GM18505 (cell line): ENCODE measurements around the gene IFIH1.

Source experiments
- ATAC-seq: cut with Tn5 transposase; IDR thresholded peaks from one replicate; pipeline ENCODE4 v1.9.1; 2021; ENCODE audit not compliant: unreplicated experiment
- POLR2A ChIP-seq: IDR thresholded peaks from 4 replicates; pipeline ENCODE4 v1.6.1; 2011; ENCODE audit warnings: borderline replicate concordance; ENCODE audit not compliant: insufficient read depth, insufficient read length; ENCODE audit errors: extremely low read depth

Gene IFIH1

GRCh38 chr2:162297925-162298552 lies 20.4 kb downstream of the IFIH1 start:
- no peak for TF ChIP-seq POLR2A
- ATAC-seq = peak; percentile 52

- no peak for TF ChIP-seq POLR2A
- ATAC-seq = no peak
Observed at GRCh38 chr2:162295009-162295408, 23.5 kb downstream of the IFIH1 start.

- ATAC-seq = no peak
- no peak for TF ChIP-seq POLR2A
Observed at GRCh38 chr2:162293122-162293786, 25.2 kb downstream of the IFIH1 start.

GRCh38 chr2:162291748-162292147 lies 26.7 kb downstream of the IFIH1 start:
- ATAC-seq = no peak
- no peak for TF ChIP-seq POLR2A

- no peak for ATAC-seq
- no peak for TF ChIP-seq POLR2A
Observed at GRCh38 chr2:162282765-162283425, 35.6 kb downstream of the IFIH1 start.

- no peak for ATAC-seq
- no peak for TF ChIP-seq POLR2A
Observed at GRCh38 chr2:162280654-162281053, 37.8 kb downstream of the IFIH1 start.

- ATAC-seq = no peak
- TF ChIP-seq POLR2A = no peak
Observed at GRCh38 chr2:162277381-162277780, 41.1 kb downstream of the IFIH1 start.

GRCh38 chr2:162267996-162268395 lies 50.5 kb downstream of the IFIH1 start:
- ATAC-seq = no peak
- TF ChIP-seq POLR2A = no peak

GRCh38 chr2:162267496-162267895 lies 51.0 kb downstream of the IFIH1 start:
- TF ChIP-seq POLR2A = no peak
- no peak for ATAC-seq

GRCh38 chr2:162266460-162266760 lies 52.1 kb downstream of the IFIH1 start:
- no peak for TF ChIP-seq POLR2A
- no peak for ATAC-seq

DNA sequence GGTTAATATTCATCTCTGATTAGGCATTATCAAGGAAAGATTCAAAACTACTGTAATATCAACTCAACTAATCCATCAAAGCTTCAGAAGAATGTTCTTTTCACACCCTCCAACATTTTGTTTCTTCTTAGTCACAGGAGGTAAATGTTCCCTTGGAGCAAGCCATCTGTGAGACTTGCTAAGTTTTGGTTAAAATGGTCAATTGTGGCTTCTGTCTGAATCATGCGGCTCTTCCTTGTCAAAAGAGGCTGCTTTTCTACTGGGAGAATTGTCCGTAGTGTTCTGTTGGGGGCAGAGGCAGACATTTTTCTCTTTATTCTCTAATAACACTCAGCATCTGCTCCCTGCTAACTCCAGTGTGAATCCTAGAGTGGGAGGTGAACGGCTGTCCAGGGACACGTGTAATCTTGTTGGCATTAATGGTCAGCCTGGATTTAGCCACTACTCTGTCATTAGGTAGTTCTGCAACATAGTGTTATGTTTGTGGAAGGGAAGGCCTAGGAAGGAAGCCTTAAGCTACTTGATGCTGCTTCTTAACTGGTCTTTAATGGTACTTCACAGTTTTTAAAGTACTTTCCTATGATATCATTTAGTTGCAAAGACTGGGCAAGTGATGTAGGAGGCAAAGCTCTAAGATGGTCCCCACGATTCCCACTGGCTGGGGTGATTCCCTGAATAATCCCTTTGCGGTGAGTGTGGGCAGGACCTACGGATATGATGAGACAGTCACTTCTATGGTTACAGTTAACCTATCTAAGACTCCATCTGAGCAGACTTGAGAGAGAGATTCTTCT lies 52.6 kb downstream of the IFIH1 start:
- no peak for ATAC-seq
- no peak for TF ChIP-seq POLR2A

DNA sequence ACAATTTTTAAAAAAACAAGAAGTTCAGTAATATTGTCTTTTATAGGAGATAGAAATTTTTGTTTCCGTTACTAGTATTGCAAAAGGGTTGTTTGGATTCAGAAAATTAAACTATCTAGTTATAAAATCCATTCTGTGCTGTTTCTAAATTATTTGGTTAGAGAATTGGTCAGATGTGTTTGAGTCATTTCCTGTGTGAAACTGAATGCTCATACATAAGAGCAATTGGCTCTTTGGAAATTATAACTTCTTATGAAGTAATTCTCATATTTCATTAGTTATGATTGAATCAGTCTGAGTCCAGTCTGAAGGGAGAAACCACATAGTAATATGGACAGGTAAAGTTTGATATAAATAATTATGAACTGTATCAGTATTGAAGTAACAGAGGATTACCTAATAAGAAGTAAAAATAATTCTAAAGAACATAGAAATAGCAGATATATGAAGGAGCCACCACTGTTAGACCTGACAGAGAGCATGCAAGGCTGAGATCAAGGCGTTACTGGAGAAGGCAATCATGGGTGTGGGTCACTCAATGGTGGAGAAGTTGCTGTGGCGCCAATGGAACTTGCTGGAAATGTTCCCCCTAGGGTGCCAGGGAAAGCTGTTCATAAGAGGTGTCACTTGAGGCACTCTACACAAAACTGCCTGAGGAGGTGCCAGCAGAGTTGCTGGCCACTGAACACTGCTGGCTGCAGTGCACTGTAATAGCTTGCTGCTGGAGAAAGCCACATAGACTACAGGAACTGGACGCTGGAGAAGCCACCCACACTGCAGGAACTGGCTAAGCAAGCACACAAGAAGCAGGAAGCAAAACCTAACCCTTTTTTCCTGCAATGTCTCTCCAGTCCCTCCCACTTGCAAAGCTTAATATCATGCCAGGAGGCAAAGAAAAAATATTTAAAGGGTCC lies 57.2 kb downstream of the IFIH1 start:
- TF ChIP-seq POLR2A = no peak
- peak; percentile 62 for ATAC-seq
